HG03520 (cell line): Measurements from ENCODE around the gene PGM1.

Experiments used
- ATAC-seq: cut with Tn5 transposase; IDR thresholded peaks from one replicate; pipeline ENCODE4 v1.9.1; 2021; ENCODE audit warnings: mild to moderate bottlenecking, moderate library complexity; ENCODE audit not compliant: unreplicated experiment

Gene PGM1

DNA sequence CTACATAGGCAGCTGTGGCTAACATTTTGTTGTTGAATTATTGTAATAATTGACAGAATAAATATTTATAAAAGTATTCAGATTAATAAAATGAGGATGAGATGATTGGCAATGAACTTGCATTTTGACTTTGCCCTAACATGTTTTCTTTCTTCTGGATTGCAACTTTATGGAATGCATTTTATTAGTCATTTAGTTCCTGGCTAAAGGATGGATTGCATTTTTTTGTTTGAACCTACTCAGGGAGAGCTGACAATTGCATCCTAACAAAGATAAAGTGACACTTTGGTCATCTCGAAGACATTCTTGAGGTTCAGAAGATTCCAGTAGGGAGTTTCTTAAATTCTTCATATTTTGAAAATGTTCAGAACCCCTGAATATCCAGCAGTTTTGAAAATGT, 37.5 kb downstream of the PGM1 start:
- ATAC-seq: no peak

- no peak for ATAC-seq
Measured at GRCh38 chr1:63632110-63632509, 38.9 kb downstream of the PGM1 start.

DNA sequence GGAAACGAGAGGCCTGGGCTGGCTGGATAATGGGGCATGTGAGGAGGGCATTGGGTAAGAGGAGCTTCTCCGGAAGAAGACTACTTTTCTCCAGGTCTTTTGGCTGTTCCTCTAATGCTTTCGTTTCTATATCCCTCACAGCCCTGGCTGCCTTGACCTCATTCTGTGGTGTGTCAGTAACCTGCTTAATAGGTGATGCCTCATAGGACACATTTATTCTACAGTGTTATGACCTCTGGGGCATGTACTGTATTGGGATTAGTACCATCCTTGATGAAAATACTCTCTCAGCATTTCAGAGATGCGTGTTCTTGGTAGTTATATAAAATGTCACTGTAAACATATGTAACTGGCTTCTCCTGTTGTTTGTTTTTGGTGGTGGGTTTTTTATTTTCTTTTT, 40.1 kb downstream of the PGM1 start:
- ATAC-seq: no peak

GRCh38 chr1:63634471-63634870, 41.3 kb downstream of the PGM1 start:
- no peak for ATAC-seq

DNA sequence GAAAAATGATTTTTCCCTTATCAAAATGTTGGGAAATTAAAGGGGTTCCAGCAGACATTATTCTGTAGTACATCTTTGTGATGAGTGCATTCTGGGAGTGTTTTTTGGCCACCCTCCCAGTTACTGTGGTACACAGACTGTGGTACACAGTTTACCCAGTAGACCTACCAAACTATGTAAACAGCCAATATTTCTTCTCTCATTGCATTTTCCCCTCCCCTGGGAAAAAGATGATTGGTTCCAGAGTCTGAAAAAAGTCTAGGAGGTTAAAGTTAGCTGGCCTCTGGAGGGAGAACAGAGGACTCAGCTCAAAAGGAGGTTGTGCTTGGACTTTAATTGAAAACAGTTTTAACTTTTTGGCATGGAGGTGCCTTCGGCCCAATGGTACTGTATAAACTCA, 42.5 kb downstream of the PGM1 start:
- ATAC-seq: no peak

- ATAC-seq: no peak
Measured at GRCh38 chr1:63636192-63637105, 43.2 kb downstream of the PGM1 start.

DNA sequence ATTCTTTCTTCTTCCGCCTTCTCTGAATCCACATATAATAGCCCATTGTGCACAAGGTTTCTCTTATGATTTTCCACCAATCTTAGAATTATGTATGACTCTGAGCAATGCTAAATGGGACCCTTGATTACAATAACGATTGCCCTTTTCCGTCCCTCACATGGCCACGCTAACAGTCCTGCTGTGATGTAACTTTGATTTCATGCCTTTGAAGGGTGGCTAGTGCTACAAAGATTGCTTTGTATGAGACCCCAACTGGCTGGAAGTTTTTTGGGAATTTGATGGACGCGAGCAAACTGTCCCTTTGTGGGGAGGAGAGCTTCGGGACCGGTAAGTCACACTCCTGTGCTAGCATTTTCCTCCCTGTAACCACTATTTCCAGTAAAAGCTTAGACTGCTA, 45.3 kb downstream of the PGM1 start:
- ATAC-seq: no peak

DNA sequence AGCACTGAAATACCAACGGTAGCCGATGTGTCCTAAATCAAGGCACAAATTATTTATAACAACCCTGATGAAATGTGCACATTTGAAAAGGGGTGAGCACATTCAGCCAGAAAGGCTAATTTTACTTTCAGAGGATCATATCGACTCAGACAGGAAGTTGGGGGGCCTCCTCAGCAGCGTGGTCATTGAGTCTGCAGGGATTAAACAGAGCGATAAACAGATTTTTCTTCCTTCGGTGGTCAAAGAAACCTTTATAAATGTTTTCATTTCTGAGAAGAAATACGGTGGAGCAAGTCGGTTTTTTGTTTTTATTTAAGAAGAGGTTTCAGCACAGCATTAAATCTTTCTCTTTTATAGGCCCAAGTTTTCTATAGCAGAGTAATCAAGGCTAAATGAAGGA, 45.7 kb downstream of the PGM1 start:
- ATAC-seq: no peak

DNA sequence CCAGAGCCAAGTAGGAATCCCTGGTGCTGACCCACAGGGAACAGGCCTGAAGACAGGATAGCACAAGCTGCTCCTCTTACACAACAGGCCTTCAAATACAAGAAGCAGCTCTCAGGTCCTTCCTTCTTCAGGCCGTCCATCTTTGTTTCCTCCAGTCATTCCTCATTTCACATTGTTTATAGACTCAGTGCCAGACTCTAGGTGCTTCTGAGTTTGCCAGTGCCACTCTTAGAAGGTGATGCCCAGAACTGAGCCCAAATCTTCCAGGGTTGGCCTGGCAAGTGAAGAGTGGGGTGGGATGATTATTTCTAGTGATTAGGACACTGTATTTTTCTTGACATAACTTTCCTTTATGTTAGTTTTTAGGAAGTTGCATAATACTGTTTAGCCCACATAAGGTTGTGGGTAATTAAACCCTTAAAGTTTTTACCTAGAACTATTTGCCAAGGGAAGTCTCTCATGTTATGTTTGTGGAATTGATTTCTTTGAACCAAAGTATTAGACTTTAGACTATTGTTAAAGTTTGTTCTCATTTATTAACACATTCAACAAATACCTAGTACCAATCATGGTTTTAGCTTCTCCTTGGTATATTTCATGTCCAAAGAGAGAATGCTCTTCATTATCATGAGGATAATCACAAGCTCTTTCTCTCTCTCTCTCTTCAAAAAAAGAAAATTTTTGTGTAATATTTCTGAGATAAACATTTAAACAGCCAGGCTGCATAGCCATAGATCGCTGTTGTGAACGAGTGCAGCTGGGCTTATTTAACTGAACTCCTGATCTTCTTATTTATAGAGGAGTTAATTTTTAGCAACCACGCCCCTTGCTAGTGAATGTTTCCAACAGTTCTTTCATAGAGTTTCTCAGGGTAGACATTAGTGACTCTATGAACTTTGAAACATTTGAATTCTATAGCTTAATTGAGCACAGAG, 47.7 kb downstream of the PGM1 start:
- no peak for ATAC-seq

- ATAC-seq: no peak
Measured at GRCh38 chr1:63641615-63642014, 48.4 kb downstream of the PGM1 start.

DNA sequence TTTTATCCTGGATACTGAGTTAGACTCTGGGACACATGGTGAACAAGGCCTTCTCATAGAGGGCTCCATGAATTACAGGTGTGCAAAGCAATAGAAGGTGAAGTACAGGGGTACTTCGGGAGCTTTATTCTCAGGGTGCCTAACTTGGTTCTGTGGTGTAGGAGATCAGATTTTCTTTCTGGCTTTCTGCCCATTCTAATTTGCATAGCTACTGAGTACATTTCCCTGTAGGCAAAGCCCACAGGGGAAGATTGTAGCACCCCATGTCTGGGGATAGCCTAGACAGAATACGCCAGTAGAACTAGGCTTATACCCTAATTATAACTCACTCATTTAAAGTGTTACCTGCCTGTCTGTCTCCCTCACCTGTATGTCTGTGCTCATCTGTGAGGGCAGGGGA, 49.7 kb downstream of the PGM1 start:
- ATAC-seq: no peak

- ATAC-seq: no peak
Measured at GRCh38 chr1:63643517-63643916, 50.3 kb downstream of the PGM1 start.

DNA sequence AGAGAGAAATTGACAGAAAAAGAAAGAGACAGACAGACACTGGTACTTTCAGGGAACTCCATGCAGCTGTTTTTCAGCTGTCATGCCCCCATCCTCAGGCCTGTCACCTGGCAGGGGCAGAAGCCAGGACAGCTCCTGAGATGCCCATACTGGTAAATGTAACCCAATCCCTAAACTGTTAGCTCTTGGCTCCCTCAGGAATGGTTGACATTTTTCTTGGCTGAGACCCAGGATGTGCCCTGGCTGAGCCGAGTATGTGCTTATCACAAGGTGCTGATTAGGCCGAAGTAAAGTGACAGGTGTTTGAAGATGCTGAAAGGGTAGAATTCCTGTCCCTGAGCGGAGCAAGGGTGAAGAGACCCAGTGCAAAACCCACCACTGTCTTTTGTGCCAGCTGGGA, 50.7 kb downstream of the PGM1 start:
- ATAC-seq: no peak

- no peak for ATAC-seq
Measured at GRCh38 chr1:63645317-63645716, 52.1 kb downstream of the PGM1 start.

- ATAC-seq: no peak
Measured at GRCh38 chr1:63648689-63649088, 55.5 kb downstream of the PGM1 start.

DNA sequence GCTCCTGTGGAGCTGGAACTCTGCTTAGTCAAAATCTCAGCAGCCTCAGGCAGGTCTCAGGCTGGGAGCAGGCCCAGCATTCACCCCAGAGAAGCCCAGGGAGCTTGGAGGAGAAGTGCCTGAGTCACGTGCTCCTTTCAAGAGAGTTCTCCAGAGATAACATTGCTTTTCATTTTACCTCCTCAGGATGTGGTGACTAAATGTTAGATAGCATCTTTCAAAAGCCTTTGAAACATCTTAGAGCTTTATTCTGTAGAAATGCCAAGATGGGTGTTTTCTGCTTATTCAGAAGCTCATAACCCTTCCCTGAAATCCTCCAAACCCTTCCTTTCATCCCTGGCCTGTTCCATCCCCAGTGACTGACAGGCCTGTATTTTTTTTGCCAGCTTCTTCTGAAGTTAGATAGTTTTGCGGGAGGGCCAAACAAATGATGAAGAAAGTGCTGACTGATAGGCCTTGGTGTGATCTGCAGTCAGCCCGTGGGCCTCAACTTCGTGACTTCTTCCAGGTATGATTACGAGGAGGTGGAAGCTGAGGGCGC, 58.0 kb downstream of the PGM1 start:
- ATAC-seq: no peak

DNA sequence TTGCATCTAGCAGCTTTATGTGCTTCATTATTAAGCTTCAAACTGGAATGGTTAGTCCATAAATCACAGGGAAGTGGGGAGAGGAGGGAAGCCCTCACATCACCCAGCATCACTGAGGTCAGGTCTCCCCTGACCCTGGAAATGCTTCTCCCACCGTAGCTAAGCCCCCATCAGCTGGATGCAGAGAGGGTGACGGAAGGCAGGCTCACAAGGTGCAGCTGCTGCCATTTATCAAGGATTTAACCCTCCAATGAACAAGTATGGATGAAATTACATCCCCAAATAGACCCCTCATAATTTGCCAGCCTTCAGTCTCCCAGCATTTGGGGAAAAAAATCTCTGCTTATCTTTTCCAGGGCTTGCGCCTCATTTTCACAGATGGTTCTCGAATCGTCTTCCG, 60.8 kb downstream of the PGM1 start:
- no peak for ATAC-seq

- no peak for ATAC-seq
Measured at GRCh38 chr1:63659448-63659847, 66.2 kb downstream of the PGM1 start.

DNA sequence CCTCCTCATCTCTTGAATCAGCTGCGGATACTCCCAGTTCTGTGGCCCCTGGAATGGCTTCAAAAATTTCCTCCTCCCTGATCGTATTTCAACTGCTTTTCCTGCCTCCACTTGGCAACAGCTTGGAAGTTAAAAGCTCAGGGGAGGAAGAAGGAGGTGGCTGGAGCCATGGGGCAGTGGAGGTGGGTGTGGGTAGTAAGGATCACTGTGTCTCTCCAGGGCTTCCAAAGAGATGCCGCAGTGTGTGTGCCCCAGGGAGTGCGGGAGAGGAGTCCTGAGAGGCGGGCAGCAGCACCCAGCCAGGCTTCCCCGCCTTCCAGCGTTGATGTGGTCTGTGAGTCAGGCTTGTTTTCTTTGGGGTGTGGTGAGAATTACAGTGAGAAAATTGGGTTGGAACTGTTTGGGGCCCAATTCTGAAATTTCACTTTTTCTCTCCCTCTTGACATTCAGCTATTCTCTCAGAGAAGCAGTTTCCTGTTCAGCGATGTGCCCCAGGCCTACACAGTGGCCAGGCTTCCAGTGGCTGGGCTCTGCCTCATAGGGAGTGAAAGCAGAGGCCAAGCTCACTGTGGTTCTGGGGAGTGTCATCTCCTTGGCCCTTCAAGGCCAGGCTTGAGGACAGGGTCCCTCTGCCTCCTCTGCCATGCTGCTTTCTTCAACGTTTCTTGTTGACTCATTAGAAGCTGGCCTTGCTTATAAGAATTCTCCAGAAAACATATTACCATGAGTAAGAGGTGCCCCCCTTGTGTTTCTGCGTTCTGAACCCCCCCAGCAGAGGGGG, 69.0 kb downstream of the PGM1 start:
- no peak for ATAC-seq

DNA sequence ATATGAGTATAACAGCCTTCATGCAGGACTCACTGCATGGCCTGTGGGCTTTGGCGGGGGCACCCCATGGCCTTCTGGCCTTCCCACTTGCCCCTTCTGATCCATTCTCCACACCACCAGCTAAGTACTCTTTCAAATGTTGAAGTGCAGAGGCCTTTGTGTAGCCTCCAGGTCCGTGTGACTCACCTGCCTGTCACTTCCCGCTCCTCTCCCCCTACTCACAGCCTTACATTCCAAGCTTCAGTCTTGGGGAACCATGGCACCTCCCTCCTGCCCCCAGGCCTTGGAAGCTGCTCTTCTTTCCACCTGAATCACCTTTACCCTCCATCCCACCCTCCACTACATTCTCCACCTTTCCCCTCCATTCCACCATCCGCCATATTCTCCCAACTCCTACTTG, 69.6 kb downstream of the PGM1 start:
- no peak for ATAC-seq

- no peak for ATAC-seq
Measured at GRCh38 chr1:63663301-63663700, 70.1 kb downstream of the PGM1 start.
